GM21717 (cell line): ENCODE results near the gene MIEF1.

Source experiments
- ATAC-seq: cut with Tn5 transposase; IDR thresholded peaks from one replicate; pipeline ENCODE4 v1.9.1; 2021; ENCODE audit warnings: mild to moderate bottlenecking, moderate library complexity; ENCODE audit not compliant: unreplicated experiment

MIEF1 gene

DNA sequence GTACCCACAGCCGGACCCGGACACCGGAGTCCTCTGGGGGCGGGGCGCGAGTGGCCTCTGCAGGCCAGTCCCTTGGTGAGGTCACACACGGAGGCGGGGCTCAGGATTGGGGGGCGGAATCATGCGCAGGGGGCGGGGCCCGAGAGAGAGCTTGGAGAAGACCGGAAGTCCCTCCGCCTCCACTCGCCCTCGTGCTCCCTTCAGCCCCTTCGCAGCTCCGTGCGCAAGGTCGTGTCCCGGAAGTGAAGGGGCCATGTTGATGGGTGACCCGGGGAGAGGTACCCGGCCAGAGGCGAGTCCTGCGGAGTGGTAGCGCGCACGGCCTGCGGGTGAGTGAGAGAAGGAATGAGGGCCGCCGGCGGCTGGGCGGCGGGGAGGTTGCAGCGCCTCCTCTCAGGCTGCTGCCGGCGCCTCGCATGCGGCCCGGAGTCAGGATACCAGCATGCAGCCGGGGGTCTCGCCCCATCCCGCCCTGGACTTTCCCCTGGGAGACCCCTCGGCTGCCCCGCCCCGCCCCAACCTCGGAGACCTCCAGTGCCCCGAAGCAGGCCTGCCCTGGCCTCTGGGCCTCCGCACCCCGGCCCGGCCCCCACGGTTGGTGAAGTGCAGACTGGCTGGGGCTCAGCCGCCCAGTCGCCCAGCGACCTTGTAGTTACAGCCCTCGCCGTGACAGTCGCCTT lies at the start of gene MIEF1:
Gene MIEF1 (plus strand): TSS at position 182 of the 680 bp plus-strand sequence. CDS start 9,005 bp downstream, outside the sequence.
- peak; percentile 82 for ATAC-seq

DNA sequence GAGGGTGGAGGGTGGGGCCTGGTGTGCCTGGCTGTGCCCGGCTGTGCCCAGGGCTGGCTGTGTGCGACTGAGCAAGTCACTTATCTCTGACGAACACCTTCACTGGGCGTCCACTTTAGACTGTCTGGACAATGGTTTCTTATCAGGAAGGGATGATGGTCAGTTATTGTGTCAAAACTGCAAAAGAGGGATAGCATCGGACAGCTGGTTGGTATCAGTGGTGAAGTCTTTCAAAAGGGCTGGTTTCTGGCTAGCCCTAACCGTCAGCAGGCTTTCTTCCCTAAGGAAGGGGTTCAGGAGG lies 49.4 kb upstream of the MIEF1 start:
- ATAC-seq = no peak

DNA sequence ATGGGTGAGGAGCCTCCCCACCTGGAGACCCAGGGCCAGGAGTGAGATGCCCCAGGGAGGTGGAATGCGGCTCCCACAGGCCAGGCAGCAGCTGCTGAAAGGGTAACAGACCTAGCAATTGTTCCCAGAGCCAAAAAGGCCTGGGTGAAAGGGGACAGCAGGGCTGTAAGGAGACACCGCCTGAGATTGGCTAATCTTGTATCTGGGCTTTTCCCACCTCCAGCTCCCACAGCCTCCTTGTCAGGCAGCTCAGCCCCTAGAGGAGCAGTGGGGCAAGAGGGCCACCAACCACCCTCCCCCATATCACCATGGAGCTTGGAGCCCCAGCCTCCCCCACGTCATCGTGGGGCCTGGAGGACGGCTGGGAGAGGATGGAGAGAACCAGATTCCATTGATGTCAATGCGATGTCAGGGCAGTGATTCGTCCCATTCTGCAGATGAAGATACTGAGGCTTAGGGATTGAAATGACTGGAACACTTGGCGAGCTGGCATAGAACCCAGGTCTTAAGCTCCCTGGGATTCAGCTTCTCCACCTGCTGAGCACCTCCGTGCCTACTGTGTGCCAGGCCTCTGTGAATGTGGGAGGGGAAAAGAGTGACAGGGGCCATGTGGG lies 48.2 kb upstream of the MIEF1 start:
- no peak for ATAC-seq

DNA sequence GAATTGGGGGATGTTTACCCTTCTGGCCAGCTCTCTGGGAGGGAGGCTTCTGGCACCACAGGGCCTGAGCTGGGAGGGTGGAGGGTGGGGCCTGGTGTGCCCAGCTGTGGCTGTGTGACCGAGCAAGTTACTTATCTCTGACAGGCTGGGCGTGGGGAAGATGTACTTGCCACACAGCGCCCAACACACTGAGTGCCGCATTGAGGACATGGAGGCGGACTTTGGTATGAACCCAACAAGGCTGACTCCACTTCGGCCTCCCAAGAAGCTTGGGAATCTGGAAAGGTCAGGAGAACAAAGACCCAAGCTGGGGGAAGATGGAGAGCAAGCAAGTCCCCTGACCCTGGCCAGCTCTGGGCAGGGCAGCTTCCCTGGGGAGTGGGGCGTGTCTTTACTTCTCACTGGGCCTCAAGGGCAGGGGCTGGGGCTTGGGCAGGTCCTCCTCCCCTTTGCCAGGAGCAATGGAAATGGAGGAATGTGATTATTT lies 47.7 kb upstream of the MIEF1 start:
- no peak for ATAC-seq

DNA sequence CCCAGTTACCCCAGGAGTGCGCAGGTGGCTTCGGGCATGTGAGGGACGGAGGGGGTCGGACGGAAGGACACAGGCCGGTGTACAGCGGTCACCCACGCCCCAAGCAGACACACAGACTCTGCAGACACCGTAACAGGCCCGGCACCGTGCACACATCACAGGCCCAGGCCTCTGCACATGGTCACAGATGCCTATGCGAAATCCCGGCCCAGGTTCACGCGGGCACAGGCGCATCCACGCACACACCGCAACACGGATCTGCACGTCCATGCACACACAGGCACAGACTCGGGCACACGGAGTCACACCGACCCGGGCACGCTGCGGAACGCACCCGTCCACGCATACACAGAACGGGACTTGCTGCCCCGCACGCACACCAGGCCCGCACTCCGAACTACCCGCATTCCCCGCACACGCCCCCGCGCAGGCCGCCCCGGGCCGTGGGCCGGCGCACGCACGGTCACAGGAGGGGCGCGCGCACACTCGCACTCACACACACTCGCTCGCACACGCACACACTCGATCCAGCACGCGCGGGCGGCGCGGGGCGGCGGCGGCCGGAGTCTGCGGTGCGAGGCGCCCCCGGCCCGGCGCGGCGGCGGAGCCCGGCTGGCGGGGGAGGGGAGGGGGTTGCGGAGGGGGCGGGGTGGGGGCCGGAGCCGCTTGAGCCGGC lies 45.4 kb upstream of the MIEF1 start, which contains the start of gene MGAT3:
Gene MGAT3 (plus strand): TSS at position 491 of the 676 bp plus-strand sequence. CDS start 30,336 bp downstream, outside the sequence.
- no peak for ATAC-seq

DNA sequence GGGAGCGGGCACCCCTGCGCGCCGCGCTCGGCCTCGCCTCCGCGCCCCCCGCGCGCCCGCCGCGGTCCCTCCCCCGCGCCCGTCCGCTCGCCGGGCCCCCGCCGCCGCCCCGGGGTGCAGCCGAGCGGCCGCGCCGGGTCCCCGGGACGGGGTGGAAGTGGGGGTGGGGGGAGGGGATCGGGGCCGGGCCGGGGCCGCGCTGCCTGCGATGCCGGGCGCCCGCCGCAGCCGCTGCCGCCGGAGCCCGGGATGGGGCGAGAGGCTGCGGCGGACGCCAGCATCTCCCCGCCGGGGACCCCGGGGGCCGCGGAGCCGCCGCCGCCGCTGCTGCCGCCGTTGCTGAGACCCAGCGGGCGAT lies 44.9 kb upstream of the MIEF1 start:
- no peak for ATAC-seq

DNA sequence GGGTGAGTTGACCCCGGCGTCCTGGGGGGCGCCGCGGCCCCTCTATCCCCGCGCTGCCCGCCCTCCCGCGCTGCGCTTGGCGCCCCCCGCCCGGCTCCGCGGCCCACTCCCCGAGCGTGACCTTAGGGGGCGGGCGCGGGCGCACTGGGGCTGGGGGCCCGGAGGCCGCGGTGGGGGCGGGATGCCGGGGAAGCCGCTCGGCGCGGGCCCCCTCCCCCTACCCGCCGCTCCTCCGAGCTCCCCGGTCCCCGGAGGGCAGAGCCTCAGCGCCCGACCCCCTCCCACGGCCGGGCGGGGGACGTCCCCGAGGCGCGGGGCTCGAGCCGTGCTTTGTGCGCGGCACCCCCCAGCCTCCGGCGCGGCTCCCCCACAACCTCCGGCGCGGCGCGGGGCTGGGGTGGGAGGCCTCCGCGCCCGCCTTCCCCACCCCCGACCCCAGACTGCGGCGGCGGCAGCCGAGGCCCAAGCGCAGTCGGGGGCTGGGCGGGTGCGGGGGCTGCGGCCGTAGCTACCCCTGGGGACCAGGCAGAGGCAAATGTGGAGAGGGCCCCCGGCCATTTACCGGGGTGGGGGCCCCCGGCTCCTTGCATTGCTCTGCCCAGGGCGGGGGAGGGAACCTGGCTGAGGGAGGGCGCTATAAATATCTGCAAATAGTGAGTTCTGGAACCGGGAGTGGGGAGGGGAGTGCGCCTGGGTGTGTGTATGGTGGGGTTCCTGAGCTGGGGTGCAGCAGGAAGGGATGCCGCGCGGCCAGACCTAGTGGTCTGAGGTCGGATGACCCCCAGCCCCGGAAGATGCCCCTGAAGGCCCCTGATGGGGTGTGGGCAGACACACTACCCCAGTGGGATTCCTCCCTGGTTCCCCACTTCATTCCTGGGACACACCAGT lies 44.3 kb upstream of the MIEF1 start:
- ATAC-seq = no peak

DNA sequence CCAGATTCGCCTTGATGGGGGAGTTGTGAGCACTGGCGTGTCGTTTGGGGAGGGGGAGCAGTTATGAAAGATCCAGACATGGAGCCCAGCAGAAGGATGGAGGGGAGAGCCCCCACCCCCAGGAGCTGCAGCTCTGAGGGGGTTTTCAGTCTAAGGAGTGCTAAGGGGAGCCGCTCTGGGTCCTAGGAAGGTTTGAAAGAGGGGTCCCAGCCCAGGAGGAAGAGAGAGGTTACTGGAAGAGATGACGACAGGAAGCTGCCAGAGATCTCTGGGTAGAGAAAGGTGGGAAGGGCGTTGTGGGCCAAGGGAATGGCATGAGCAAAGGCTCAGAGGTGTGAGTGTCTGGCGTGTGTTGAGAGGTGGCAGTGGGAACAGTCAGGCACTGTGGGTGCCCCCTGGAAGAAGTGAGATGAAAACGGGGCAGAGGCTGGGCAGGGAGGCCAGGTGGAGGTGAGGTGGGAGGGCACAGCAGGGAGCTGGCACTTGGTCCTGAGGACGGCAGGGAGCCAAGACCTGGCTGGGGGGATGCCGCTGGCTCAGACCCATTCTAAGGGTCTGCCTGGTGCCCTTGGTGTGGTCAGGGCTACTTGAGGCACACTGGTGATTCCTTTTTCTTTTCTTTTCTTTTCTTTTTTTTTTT lies 43.5 kb upstream of the MIEF1 start:
- ATAC-seq = no peak

DNA sequence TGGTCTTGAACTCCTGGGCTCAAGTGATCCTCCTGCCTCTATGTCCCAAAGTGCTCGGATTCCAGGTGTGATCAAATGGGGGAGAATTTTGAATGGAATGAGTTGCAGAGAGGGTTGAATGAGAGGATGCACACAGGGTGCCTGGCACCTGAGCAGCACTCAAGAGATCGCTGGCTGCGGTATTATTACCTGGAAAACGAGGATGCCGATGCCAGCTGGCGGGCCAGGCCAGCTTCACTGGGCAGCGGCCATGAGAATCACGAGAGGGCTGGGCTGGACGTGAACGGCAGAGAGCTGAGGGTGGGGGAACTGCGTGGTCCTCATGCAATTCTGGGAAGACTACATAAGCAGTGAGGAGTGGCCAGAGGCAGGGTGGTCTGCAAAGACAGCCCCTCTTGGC lies 42.4 kb upstream of the MIEF1 start:
- no peak for ATAC-seq

DNA sequence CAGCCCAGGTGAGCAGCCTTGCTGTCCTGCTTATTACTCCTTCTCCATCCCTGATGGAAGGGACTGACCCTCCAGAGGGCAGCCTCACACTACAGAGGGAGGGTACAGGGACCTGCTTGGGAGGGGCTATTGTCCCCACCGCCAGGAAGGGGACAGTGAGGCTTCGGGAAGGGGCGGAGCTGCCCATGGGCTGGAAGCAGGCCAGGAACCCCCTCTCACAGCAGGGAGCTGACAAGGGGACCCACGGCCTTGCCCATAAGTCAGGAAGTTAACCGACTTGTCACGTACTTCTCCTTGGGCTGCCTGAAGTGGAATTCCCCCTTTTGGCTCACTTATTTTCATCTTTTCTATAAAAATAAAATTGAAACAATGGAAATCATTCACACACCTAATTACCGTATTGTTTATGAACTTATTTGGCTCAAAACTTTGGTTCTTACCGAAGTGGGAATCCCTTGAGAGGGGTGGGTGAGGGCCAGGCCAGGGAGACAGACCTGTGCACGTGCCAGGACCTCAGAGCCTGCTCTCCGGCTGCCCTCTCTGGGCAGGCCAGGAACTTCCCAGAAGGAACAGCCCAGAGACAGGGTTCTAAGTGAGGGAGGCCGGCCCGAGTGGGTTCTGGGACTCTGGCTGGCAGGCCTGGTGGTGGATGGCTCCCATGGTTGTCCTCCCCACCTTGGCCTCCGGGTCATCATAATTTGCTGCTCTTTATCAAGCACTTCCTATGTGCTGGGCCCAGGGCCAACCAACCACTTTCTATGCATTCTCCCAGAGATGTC lies 39.5 kb upstream of the MIEF1 start:
- no peak for ATAC-seq

DNA sequence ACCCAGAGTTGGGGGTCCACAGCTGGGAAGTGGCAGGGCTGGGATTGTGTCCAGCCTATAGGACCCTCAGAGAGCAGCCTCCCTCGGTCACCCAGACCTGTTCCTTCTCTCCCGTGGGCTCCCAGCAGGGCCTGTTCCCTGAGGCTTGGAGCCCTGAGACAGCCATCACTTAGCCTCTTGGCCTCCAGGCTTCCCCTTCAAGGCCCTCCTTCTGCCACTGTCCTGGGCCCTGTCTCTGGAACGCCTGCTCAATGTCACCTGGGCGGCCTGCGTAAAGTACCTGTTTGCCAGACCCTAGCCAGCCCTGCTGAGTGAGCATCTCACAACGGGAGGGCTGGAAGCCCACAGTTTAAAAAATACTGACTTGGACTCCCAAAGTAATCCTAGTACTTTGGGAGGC lies 38.8 kb upstream of the MIEF1 start:
- no peak for ATAC-seq

DNA sequence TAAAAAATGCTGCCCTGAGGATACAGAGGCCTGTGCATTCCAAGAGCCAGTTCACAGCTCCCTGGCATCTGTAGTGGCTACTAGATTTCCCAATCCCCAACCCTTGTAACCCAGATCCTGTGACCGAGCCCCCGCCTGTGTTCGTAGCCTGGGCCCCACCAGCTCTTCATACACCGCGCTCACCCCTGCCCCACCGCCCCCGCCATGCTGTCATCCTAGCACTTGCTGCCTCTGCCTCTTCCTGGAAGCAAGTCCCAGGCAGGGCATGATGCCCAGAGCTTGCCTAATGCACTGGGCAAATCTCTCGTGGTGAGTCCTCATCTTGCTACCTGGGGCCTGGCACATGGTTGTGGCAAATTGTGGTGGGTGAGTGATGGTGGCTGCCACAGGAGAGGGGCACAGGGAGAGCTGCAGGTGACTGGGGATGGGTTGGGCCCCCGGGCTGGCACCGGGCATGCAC lies 38.1 kb upstream of the MIEF1 start:
- ATAC-seq = no peak

DNA sequence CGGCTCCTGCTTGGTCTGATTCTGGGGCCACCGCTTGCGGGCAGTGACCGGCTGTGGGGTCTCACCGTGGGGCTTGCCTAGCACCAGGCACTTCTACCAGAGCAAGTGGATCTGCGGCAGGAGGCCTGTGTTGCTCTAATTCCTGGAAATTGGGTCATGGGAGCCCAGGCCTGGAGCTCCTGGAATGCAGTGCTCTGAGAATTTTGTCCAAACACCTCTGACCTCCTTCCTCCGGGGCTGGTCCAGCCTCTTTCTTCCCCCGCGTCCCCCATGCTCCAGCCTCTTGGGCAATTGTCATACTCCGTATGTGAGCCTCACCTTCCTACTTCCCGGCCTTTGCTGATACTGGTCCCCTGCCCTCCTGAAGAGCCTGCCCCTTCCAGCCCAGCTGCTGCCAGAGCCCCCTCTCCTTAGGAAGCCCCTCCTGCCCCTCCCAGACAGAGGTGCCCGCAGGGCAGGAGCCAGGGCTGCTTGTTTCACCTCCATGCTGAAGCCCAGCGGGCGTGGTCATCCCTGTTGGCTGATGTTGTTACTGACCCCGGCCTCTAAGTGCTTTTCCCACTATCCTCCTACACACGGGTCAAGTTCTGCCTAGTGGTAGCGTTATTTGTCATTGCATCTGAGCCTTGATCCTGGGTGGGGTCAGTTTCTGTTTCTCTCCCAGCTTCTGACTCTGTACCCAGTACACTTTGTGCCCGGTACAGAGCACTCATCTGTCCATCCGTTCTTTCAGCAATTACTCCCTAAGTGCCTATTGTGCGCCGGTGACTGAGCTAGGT lies 35.7 kb upstream of the MIEF1 start:
- no peak for ATAC-seq

DNA sequence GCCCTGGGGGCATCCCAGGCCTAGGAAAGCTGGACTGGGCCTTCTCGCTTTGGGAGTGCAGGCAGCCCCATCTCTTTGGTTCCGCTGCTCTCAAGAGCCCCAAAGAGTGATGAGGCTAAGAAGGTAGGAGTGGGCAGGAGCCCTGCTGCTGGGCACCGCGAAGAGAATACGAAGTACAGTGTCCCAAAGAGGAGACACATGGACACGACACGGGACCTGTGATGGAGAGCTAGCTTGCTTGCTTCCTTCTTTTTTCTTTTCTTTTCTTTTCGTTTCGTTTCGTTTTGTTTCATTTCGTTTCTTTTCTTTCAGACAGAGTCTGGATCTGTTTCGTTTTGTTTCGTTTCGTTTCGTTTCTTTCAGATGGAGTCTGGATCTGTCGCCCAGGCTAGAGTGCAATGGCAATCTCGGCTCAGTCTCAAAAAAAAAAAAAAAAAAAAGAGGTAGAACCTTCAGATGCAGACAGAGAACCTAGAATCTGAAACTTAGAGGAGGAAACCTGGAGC lies 34.6 kb upstream of the MIEF1 start:
- ATAC-seq = no peak

DNA sequence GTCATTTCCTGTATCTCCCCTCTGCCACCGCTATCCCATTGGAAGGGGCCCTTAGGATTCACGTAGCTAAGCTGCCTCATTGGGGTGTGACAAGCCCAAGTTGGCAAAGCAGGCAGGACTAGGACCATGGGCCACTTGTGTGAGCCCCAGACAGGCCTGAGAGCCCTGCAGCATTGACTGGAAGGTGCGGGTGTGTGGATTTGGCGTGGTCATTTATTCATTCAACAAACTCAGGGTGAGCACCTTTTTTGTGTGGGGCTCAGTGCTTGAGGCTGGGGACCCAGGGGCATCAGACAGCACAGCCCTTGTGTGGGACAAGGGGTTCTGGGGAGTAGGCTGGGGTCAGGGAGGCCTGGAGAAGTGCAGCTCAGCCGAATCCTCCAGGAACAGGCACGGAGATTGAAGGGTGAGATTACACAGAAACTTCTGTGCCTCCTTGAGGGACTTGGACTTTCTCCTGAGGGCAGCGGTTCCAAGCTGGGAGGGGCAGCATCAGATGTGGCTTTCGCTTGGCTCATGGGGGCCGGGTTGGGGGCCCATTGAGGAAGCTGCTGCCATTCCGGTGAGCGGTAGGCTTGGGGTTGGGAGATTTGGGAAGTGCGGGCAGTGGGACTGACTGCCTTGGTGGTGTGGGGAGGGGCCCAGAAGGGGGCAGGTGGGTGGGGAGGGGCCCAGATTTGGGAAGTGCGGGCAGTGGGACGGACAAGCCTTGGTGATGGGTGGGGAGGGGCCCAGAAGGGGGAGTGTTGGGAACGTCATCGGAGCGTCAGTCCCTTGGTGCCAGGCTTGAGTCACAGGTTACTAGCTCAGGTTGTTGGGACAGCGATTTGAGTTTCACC lies 33.4 kb upstream of the MIEF1 start:
- ATAC-seq = no peak

DNA sequence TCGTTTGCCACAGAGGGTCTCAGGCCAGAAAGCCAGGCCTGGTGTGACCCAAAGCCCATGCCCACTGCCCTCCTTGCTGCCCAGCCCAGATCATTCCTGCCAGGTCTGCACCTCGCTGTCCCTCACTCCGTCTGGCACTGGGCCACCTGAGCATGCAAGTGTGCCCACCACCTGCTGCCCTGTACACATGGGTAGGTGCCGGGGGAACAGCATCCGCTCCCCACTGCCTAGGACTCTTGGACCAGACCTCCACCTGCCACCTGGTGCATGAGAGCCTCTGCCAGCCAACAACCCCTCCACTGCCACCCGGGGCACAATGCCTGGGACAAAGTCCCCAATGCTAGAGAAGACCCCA lies 32.8 kb upstream of the MIEF1 start:
- ATAC-seq = no peak

DNA sequence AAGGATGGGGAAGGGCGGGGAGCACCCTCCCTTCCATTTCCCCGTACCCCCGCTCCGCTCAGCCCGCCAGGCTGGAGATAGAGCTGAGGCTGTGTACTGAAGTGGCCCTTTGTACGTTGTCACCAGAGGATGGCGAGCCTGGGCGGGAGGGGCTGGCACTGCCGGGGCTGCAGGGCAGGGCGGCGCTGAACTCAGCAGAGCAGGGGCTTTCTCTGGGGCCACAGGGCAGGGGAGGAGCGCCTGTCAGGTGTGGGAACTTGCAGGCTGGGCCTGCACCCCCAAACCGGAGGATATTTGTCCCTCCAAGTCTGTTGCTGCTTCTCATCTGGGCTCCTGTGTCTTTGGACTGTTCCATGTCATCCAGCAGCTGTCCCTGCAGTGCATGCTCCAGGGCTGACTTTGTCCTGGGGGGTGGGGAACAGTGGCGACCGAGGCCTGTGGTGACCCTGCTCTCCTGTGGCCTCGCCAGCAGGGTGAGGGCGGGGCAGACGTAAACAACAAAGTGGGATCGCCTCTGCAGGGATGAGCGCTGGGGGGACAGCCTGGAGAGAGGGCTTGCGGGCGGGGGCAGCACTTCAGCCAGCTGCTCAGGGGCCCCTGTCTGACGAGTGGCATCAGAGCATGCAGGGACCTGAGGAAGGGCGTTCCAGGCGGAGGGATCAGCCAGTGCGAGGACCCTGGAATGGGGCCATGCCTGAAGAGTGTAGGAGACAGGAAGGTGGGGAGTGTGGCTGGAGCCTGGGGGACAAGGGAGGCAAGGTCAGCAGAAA lies 32.2 kb upstream of the MIEF1 start:
- ATAC-seq = no peak
